ENCODE measurements around the gene ZFAND4. TPM values are rescaled to one million over a fixed set of nuclear protein-coding genes. Genes with fewer than 3 reads are reported as not detected.
"Not testable (repeated sequence)": the region's sequence is repeated elsewhere in the genome, so short reads cannot be mapped to it uniquely, and the experiment has no call there.

The ZFAND4 gene
- total RNA-seq, 1 experiment from 2014 or later = 5.1 TPM

- no peaks in the 10 kb centered on the region for H3K36me3 ChIP-seq
- H3K27ac ChIP-seq = no peak overlapping the region
- DNase-seq = no peak
- H3K4me1 ChIP-seq = no peaks in the 10 kb centered on the region
- no peaks in the 10 kb centered on the region for H3K27me3 ChIP-seq
- no peaks in the 10 kb centered on the region for H3K9me3 ChIP-seq (replicated peaks)
- no peak overlapping the region for H3K4me3 ChIP-seq
Observed at GRCh38 chr10:45602836-45603235, 69.7 kb downstream of the ZFAND4 start.

GRCh38 chr10:45602082-45602730 lies 70.4 kb downstream of the ZFAND4 start:
- peak overlapping the region; percentile 41 for H3K4me3 ChIP-seq
- no peaks in the 10 kb centered on the region for H3K36me3 ChIP-seq
- H3K27ac ChIP-seq = peak overlapping the region; percentile 88
- DNase-seq = peak; percentile 53 to 64
- H3K4me1 ChIP-seq = no peaks in the 10 kb centered on the region
- no peaks in the 10 kb centered on the region for H3K27me3 ChIP-seq
- H3K9me3 ChIP-seq (replicated peaks) = no peaks in the 10 kb centered on the region

GRCh38 chr10:45601254-45601930 lies 71.2 kb downstream of the ZFAND4 start:
- H3K9me3 ChIP-seq (replicated peaks); H3K36me3 ChIP-seq; H3K4me1 ChIP-seq; H3K27me3 ChIP-seq: not testable (repeated sequence)
- DNase-seq = peak; percentile 46 to 63
- Histone ChIP-seq H3K27ac (peak overlapping the region; percentile 88), H3K4me3 (peak overlapping the region; percentile 41)

GRCh38 chr10:45600337-45601253 lies 72.0 kb downstream of the ZFAND4 start:
- H3K4me3 ChIP-seq, H3K4me1 ChIP-seq, DNase-seq: not testable (repeated sequence)

GRCh38 chr10:45599646-45600045 lies 72.9 kb downstream of the ZFAND4 start:
- H3K4me1 ChIP-seq = no peaks in the 10 kb centered on the region

More at GRCh38 chr10:45600337-45601253, 72.0 kb downstream of the ZFAND4 start:
- H3K27ac ChIP-seq = peak overlapping the region; percentile 88
- H3K36me3 ChIP-seq; H3K9me3 ChIP-seq (replicated peaks); H3K27me3 ChIP-seq: not testable (repeated sequence)

GRCh38 chr10:45599021-45599603 lies 73.5 kb downstream of the ZFAND4 start:
- Histone ChIP-seq H3K4me3 (no peak overlapping the region), H3K27ac (no peak overlapping the region)
- DNase-seq = no peak

More at GRCh38 chr10:45599646-45600045, 72.9 kb downstream of the ZFAND4 start:
- no peaks in the 10 kb centered on the region for H3K27me3 ChIP-seq
- H3K36me3 ChIP-seq = no peaks in the 10 kb centered on the region
- H3K27ac ChIP-seq = no peak overlapping the region
- H3K4me3 ChIP-seq = no peak overlapping the region
- DNase-seq = no peak
- H3K9me3 ChIP-seq (replicated peaks) = no peaks in the 10 kb centered on the region

GRCh38 chr10:45596526-45596925 lies 76.0 kb downstream of the ZFAND4 start:
- Histone ChIP-seq H3K4me3 (no peak overlapping the region), H3K36me3 (no peaks in the 10 kb centered on the region), H3K4me1 (no peaks in the 10 kb centered on the region), H3K9me3 (replicated peaks) (no peaks in the 10 kb centered on the region), H3K27me3 (no peaks in the 10 kb centered on the region), H3K27ac (no peak overlapping the region)
- no peak for DNase-seq

More at GRCh38 chr10:45599021-45599603, 73.5 kb downstream of the ZFAND4 start:
- H3K36me3 ChIP-seq = no peaks in the 10 kb centered on the region
- no peaks in the 10 kb centered on the region for H3K9me3 ChIP-seq (replicated peaks)
- H3K4me1 ChIP-seq = no peaks in the 10 kb centered on the region
- H3K27me3 ChIP-seq = no peaks in the 10 kb centered on the region

- Histone ChIP-seq H3K36me3 (no peaks in the 10 kb centered on the region), H3K9me3 (replicated peaks) (no peaks in the 10 kb centered on the region), H3K4me1 (no peaks in the 10 kb centered on the region), H3K27ac (no peak overlapping the region), H3K4me3 (peak overlapping the region; percentile 79), H3K27me3 (no peaks in the 10 kb centered on the region)
- DNase-seq = peak; percentile 82 to 83
Observed at GRCh38 chr10:45594276-45595157, 78.1 kb downstream of the ZFAND4 start.

GRCh38 chr10:45593938-45594275 lies 78.7 kb downstream of the ZFAND4 start:
- Histone ChIP-seq H3K27me3 (no peaks in the 10 kb centered on the region), H3K27ac (no peak overlapping the region), H3K4me1 (no peaks in the 10 kb centered on the region), H3K4me3 (peak overlapping the region; percentile 79), H3K36me3 (no peaks in the 10 kb centered on the region), H3K9me3 (replicated peaks) (no peaks in the 10 kb centered on the region)
- DNase-seq = no peak

GRCh38 chr10:45592926-45593325 lies 79.6 kb downstream of the ZFAND4 start:
- Histone ChIP-seq H3K27ac (no peak overlapping the region), H3K4me3 (no peak overlapping the region), H3K36me3 (no peaks in the 10 kb centered on the region), H3K9me3 (replicated peaks) (no peaks in the 10 kb centered on the region), H3K27me3 (no peaks in the 10 kb centered on the region), H3K4me1 (no peaks in the 10 kb centered on the region)
- DNase-seq = no peak

GRCh38 chr10:45592432-45592831 lies 80.1 kb downstream of the ZFAND4 start:
- Histone ChIP-seq H3K4me3 (no peak overlapping the region), H3K27ac (no peak overlapping the region), H3K9me3 (replicated peaks) (no peaks in the 10 kb centered on the region), H3K36me3 (no peaks in the 10 kb centered on the region), H3K27me3 (no peaks in the 10 kb centered on the region), H3K4me1 (no peaks in the 10 kb centered on the region)
- no peak for DNase-seq

GRCh38 chr10:45591280-45591679 lies 81.3 kb downstream of the ZFAND4 start:
- Histone ChIP-seq H3K36me3 (no peaks in the 10 kb centered on the region), H3K4me1 (no peaks in the 10 kb centered on the region), H3K9me3 (replicated peaks) (no peaks in the 10 kb centered on the region), H3K27ac (no peak overlapping the region), H3K4me3 (no peak overlapping the region), H3K27me3 (no peaks in the 10 kb centered on the region)
- no peak for DNase-seq

- Histone ChIP-seq H3K4me1 (no peaks in the 10 kb centered on the region), H3K27me3 (no peaks in the 10 kb centered on the region), H3K27ac (no peak overlapping the region), H3K9me3 (replicated peaks) (no peaks in the 10 kb centered on the region), H3K36me3 (no peaks in the 10 kb centered on the region), H3K4me3 (no peak overlapping the region)
- DNase-seq = no peak
Observed at GRCh38 chr10:45589868-45590267, 82.7 kb downstream of the ZFAND4 start.

GRCh38 chr10:45589009-45589408 lies 83.6 kb downstream of the ZFAND4 start:
- H3K27ac ChIP-seq = no peak overlapping the region

More at GRCh38 chr10:45589009-45589408, 83.6 kb downstream of the ZFAND4 start:
- H3K9me3 ChIP-seq (replicated peaks) = no peaks in the 10 kb centered on the region
- H3K4me1 ChIP-seq = no peaks in the 10 kb centered on the region
- no peaks in the 10 kb centered on the region for H3K36me3 ChIP-seq
- H3K4me3 ChIP-seq = no peak overlapping the region
- no peak for DNase-seq
- no peaks in the 10 kb centered on the region for H3K27me3 ChIP-seq
